Upper lobe of left lung (tissue), 6 donors: ENCODE measurements around the gene SAPCD2. TPM values are rescaled to one million over a fixed set of nuclear protein-coding genes. Genes with fewer than 3 reads are reported as not detected.

Experiments used
- ATAC-seq, 2 donors: fragments of 200-7000 bp; cut with Tn5 transposase; one replicate each; pipeline ENCODE4 v1.9.1; 2022; ENCODE audit warnings: mild to moderate bottlenecking in 2 of 2, moderate library complexity in 2 of 2; ENCODE audit not compliant: low FRiP score in 2 of 2
- DNase-seq, 2 donors: peaks; one replicate each; pipeline ENCODE4 v3.0.0-alpha.2; 2019 to 2020
- H3K27ac ChIP-seq, 4 donors: fragments of 200-600 bp; sonication (generic); one replicate each; pipeline ENCODE4 v1.5.1; 2016 to 2019
- H3K27me3 ChIP-seq, 4 donors: fragments of 200-600 bp; sonication (generic); one replicate each; pipeline ENCODE4 v1.5.1; 2017 to 2019
- H3K36me3 ChIP-seq, 4 donors: fragments of 200-600 bp; sonication (generic); one replicate each; pipeline ENCODE4 v1.5.1; 2016 to 2019
- H3K4me1 ChIP-seq, 4 donors: fragments of 200-600 bp; sonication (generic); one replicate each; pipeline ENCODE4 v1.5.1; 2018 to 2019
- H3K4me3 ChIP-seq, 4 donors: fragments of 200-600 bp; sonication (generic); one replicate each; pipeline ENCODE4 v1.5.1; 2017 to 2019; ENCODE audit warnings: mild to moderate bottlenecking in 2 of 4, moderate library complexity in 1 of 4
- H3K9me3 ChIP-seq, 4 donors: fragments of 200-600 bp; sonication (generic); one replicate each; pipeline ENCODE4 v1.5.1; 2018 to 2019
- EP300 ChIP-seq, 4 donors: sonication (generic); formaldehyde crosslinking; IDR thresholded peaks; one replicate each; pipeline ENCODE4 v1.5.1; 2017; ENCODE audit warnings: antibody characterized with exemption in 4 of 4, control low read depth in 2 of 4
- POLR2A ChIP-seq, 4 donors: fragments of 450-650 bp; IDR thresholded peaks; one replicate each; pipeline ENCODE4 v1.5.1; 2016 to 2017; ENCODE audit warnings: antibody characterized with exemption in 4 of 4, mild to moderate bottlenecking in 2 of 4
- POLR2AphosphoS5 ChIP-seq, 2 donors: sonication (generic); formaldehyde crosslinking; IDR thresholded peaks; one replicate each; pipeline ENCODE4 v1.5.1; 2017; ENCODE audit warnings: antibody characterized with exemption in 2 of 2
- WGBS, 2 donors: methylation state at CpG; one replicate each; pipeline ENCODE4 v1.1.5; 2017 to 2018; 5-methylcytosine and 5-hydroxymethylcytosine counted together
- total RNA-seq, 6 donors: library from RNA; depleted of rRNA in 4 of 6; stranded (reverse); fragments of >200 nt in 4 of 6; gene quantifications; one replicate each; pipeline versions ENCODE4 v1.1.0 to v1.2.1, GENCODE V29; 2016 to 2021
- TF ChIP-seq, protein P1 (sequence below), 6 experiments: fragments of 450-650 bp in 4 of 6; fragments of 200-600 bp in 2 of 6; sonication (generic) in 2 of 6; IDR thresholded peaks; one replicate each; pipeline ENCODE4 v1.5.1; 2016 to 2019; ENCODE audit warnings: antibody characterized with exemption in 6 of 6
- donor health status: DM: no; HTN: no; CAD: no; lungs with moderate emphysema.
- donor health status: DM: no; HTN: yes; CAD: no; lungs with severe emphysema.

The SAPCD2 gene
- total RNA-seq, 6 donors from 2014 or later: 0.69 to 6.8 (median 1.4) TPM

DNA sequence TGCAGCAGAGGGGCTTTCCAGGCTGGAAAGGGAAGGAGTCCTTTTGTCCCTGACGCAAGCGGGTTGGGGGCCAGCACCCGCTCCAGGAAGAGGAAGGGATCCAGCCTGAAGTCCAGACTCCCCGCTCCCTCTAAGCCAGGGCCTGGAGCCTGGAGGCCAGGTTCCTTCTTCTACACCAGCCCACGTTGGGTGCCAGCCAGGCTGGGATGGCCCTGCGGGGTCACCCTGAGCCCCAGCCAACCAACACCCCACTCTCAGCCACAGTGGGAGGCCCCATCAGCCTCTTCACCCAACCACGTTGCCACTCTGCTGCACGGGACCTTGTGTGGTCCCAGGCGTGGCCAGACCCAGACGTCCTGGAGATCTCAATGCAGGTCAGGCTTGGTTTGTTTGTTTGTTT is 37.5 kb downstream of the SAPCD2 start:
- 60 to 74% methylated on average over 9 to 10 of the region's 10 CpGs for WGBS, 2 donors
- no peaks in the 10 kb centered on the region for H3K9me3 ChIP-seq
- ATAC-seq (peak; percentile 41 to 66), DNase-seq (peak in 1 of 2 donors; percentile 78)
- peak overlapping the region; percentile 60 to 79 (median 76) for H3K27ac ChIP-seq
- no peaks in the 10 kb centered on the region for H3K27me3 ChIP-seq
- H3K4me3 ChIP-seq: peak overlapping the region in 3 of 4 donors; percentile 9 to 38 (median 13)
- H3K4me1 ChIP-seq: peaks cover 33 to 62% (median 51%) of the 10 kb centered on the region in 4 donors
- TF ChIP-seq POLR2A (IDR thresholded peaks at IDR 0.05) (peak in 1 of 4 donors; percentile 57), EP300 (IDR thresholded peaks at IDR 0.05) (no peak), POLR2AphosphoS5 (IDR thresholded peaks at IDR 0.05) (peak in 1 of 2 donors; percentile 21)
- TF ChIP-seq, protein P1, sequence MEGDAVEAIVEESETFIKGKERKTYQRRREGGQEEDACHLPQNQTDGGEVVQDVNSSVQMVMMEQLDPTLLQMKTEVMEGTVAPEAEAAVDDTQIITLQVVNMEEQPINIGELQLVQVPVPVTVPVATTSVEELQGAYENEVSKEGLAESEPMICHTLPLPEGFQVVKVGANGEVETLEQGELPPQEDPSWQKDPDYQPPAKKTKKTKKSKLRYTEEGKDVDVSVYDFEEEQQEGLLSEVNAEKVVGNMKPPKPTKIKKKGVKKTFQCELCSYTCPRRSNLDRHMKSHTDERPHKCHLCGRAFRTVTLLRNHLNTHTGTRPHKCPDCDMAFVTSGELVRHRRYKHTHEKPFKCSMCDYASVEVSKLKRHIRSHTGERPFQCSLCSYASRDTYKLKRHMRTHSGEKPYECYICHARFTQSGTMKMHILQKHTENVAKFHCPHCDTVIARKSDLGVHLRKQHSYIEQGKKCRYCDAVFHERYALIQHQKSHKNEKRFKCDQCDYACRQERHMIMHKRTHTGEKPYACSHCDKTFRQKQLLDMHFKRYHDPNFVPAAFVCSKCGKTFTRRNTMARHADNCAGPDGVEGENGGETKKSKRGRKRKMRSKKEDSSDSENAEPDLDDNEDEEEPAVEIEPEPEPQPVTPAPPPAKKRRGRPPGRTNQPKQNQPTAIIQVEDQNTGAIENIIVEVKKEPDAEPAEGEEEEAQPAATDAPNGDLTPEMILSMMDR (IDR thresholded peaks at IDR 0.05): no peak
- peaks cover 0 to 6% (median 2%) of the 10 kb centered on the region in 4 donors for H3K36me3 ChIP-seq

DNA sequence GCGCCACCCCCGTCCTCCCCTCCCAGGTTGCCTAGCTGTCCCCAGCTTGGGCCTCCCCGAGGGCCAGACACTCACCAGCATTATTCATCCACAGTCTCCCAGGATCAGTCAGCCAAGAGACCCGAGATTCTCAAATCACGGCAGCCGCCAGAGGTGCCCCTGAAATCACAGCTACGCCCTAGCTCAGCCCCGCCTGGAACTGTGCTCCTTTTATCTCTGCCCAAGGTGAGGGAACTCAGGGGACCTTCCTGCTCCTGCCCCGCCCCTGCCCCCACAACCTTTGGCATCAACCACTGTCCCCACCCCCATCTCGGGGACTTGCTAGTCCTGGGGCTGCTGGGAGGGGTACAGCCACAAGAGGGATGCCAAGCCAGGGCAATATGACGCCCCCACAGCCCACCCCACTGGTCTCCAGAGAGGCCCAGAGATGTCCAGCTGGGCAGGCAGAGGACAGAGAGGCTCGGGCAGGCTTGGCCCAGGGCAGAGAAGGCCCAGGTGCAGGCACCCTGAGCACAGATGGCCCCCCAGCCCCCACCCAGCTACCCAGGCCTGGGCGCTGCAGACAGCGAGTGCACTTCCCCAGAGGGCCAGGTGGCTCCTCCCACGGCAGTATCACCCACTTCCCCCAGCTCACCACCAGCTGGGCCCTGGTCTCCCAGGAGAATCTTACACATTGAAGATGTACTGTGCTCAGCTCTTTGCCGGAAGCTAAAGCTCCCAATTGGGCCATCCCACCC is 38.3 kb downstream of the SAPCD2 start, which contains the start of gene FUT7:
TSS of gene FUT7 (minus strand) at position 185 of the 737 bp plus-strand sequence. CDS start at position 88, 97 bp downstream.
- no peaks in the 10 kb centered on the region for H3K9me3 ChIP-seq
- H3K4me3 ChIP-seq: peak within 1 kb of the TSS in 3 of 4 donors; percentile 12 to 38 (median 21)
- peak within 1 kb of the TSS; percentile 60 to 79 (median 76) for H3K27ac ChIP-seq
- no peak for TF ChIP-seq EP300 (IDR thresholded peaks at IDR 0.05)
- TF ChIP-seq, protein P1 (IDR thresholded peaks at IDR 0.05): peak in 1 of 6 experiments; percentile 6
- peaks cover 39 to 68% (median 57%) of the 10 kb centered on the region in 4 donors for H3K4me1 ChIP-seq
- DNase-seq (peak in 1 of 2 donors; percentile 64), ATAC-seq (no peak)
- 41 to 49% methylated on average over 6 to 16 of the region's 16 CpGs for WGBS, 2 donors
- no peaks in the 10 kb centered on the region for H3K36me3 ChIP-seq
- no peaks in the 10 kb centered on the region for H3K27me3 ChIP-seq

DNA sequence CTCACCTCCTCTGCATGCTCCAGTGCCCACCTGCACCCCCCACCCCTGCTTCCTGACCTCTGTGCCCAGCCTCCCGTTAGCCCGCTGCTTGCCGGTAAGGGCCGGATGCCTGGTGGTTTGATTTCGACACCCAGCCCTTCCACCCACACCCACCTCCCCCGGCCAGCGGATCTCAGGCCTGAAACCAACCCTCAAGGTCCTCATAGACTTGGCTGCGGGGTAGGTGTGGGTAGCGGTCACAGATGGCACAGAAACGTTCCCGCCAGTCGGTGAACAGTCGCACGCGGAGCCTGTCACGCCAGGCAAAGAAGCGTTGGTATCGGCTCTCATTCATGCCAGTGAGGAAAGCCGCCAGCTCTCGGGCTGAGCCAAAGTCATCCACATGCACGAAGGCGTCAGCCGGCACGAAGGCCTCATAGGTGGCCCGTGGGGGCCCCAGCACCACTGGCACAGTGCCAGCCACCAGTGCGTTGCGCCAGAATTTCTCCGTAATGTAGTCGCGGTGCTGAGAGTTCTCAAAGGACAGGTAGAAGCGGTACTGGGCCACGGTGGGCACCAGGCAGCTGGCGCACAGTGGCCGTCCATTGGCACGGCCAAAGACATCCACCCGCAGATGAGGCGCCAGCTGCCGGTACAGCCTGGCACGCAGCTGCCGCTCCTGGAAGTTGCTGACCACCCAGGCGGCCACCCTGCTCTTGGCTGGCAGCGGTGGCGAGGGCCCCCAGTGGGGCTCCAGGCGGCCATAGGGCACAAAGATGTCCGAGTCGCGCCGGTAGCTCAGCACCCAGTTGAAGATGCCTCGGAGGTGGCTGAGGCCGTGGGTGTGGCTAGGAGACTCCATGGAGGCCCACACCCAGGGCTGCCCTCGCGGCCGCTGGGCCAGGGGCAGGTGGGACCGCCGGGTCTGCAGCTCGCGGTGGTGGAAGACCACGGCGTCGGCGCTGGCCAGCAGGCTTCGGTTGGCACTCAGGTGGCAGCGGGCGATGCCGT is 39.5 kb downstream of the SAPCD2 start:
- H3K27ac ChIP-seq: peak overlapping the region; percentile 71 to 79 (median 76)

DNA sequence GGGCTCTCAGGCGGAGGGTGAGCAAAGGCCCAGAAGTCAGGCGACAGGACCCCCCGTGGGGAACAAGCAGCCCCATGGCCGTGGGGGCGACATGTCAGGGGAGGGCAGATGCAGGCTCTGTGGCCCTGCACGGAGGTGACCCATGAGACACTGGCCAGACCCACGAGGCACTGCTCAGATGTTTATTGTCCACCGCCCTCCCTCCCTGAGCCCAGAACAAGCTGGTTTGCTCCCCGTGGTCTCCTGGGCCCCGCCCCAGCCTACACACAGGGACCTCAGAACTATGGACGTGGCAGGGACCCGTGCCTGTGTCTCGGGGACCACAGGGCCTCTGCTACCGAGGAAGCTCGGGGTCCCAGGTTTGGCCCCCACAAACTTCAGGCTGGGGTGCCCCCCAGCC is 40.4 kb downstream of the SAPCD2 start:
- WGBS, 2 donors: 50 to 56% methylated on average over 2 to 14 of the region's 15 CpGs
- Histone ChIP-seq H3K4me1 (peaks cover 36 to 73% (median 53%) of the 10 kb centered on the region in 4 donors), H3K36me3 (no peaks in the 10 kb centered on the region), H3K9me3 (no peaks in the 10 kb centered on the region), H3K27ac (peak overlapping the region; percentile 71 to 79 (median 76)), H3K4me3 (peak overlapping the region in 3 of 4 donors; percentile 12 to 38 (median 21)), H3K27me3 (no peaks in the 10 kb centered on the region)
- ATAC-seq (no peak), DNase-seq (peak in 1 of 2 donors; percentile 33)
- TF ChIP-seq POLR2A (IDR thresholded peaks at IDR 0.05): no peak
- no peak for TF ChIP-seq POLR2AphosphoS5 (IDR thresholded peaks at IDR 0.05)
- no peak for TF ChIP-seq EP300 (IDR thresholded peaks at IDR 0.05)
- TF ChIP-seq, protein P1 (IDR thresholded peaks at IDR 0.05): no peak

More for the DNA sequence above, 39.5 kb downstream of the SAPCD2 start:
- H3K9me3 ChIP-seq: no peaks in the 10 kb centered on the region
- H3K4me3 ChIP-seq: peak overlapping the region in 3 of 4 donors; percentile 12 to 38 (median 21)
- ATAC-seq (no peak), DNase-seq (peak in 1 of 2 donors; percentile 78)
- peaks cover 43 to 80% (median 60%) of the 10 kb centered on the region in 4 donors for H3K4me1 ChIP-seq
- no peaks in the 10 kb centered on the region for H3K36me3 ChIP-seq
- WGBS, 2 donors: 74 to 77% methylated on average over 27 to 60 of the region's 65 CpGs
- H3K27me3 ChIP-seq: no peaks in the 10 kb centered on the region
- no peak for TF ChIP-seq EP300 (IDR thresholded peaks at IDR 0.05)
- TF ChIP-seq, protein P1 (IDR thresholded peaks at IDR 0.05): no peak
- TF ChIP-seq POLR2A (IDR thresholded peaks at IDR 0.05): no peak
- TF ChIP-seq POLR2AphosphoS5 (IDR thresholded peaks at IDR 0.05): peak in 1 of 2 donors; percentile 38
